SKM-1 (cell line): ENCODE measurements around the gene FTO.
A peak's percentile ranks its signal among the peaks of the same experiment; 100 is the strongest.
"Not testable (repeated sequence)": the region's sequence is repeated elsewhere in the genome, so short reads cannot be mapped to it uniquely, and the experiment has no call there.

ENCODE experiments used
- DNase-seq: peaks from one replicate; lab custom pipeline; 2025; ENCODE audit not compliant: unreplicated experiment; lab: John Stamatoyannopoulos, UW

The FTO gene

DNA sequence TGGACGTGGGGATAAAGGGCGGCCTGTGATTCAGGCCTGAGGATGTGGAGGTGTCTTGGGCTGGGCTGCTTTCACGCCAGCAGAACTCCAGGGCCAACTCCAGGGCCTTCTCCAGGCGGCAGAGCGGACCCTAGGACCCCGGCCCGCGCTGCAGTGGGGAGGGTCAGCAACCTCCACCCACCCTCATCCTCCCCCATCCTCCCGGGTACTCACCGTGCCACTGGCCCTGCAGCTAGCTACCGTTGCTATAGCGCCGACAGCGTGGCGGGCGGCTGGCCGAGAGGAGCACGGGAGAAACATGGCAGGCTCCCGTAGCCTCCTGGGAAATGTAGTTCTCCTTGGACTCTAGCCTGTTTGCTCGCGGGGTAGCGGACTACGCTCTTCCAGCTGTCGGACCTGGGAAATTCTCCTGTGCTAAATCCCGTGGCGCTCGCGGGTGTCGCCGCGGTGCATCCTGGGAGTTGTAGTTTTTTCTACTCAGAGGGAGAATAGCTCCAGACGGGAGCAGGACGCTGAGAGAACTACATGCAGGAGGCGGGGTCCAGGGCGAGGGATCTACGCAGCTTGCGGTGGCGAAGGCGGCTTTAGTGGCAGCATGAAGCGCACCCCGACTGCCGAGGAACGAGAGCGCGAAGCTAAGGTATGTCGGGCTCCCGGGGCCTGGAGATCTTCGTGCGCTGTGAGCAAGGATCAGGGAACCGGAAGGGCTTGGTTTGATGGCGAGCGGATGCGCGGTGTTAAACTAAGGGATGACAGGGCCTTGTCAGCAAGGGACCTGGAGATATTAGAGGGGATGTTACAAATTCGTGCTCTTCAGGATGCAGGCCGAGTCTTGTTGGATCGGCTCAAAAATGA is at the start of gene FTO, which contains the start of gene RPGRIP1L:
TSS of gene FTO (plus strand) at position 567 of the 855 bp plus-strand sequence.
TSS of gene RPGRIP1L (minus strand) at position 270 of the 855 bp plus-strand sequence. CDS start 3,136 bp downstream, outside the sequence.
- peak; percentile 98 for DNase-seq

DNA sequence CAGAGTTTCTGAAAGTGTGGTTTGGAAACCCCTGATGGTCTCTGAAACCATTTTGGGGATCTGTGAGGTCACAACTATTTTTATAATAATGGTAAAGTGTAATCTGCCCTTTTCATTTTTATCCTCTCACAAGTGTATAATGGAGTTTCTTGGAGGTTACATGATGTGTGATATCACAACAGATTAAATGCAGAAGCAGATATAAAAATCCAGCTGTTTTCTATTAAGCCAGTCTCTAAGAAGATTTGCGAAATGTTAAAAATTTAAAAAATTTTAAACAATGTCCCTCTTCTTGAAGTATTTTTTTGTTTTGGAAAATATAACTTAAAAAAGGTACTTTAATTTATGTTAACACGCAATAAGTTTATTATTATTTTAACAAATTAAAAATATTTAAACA is 49.0 kb upstream of the FTO start:
- DNase-seq, result no peak

DNA sequence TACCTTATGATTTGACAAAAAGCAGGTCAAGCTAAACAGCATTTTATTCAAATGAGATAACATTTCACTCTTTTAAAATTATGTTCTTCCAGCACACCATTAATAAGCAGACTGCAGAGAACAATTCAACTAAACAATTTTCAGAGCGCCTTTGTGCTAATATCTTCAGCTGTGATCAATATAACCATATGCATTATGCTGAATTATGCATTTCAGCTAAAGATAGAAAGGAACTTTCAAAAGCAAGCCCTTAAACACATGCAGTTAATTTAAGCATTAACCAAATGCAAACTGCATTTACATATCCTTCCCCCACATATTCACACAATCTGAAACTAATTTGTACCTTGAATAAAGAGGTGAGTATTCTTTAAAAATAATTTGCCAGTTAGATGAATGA is 41.9 kb upstream of the FTO start:
- no peak for DNase-seq

DNA sequence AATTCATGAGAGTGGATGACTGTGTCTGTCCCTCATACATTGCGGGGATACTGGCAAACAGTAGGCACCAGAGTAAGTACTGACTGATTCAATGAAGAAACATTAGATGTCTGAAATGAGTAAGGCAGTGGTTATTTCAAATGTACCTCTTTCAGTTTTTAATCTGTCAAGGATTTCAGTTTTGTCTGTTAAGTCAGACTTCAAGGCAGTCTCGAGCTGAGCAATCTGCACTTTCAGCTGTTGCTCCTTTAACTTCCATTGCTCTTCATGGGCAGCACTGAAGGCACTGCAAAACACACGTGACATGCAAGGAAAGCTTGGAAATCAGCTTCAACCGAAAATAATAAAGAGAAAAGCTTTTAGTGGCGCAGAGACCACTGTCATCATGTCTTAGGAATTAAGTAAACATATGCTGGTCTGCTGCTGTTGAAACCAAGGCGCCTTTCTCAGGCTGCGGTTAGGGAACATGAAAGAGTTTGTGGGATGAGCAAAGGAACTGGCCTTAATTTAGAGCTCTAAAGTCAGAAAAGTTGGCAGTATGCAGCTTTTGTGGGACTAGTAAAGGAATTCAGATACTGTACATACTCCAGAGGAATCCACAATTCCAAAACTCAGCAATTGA is 39.1 kb upstream of the FTO start:
- no peak for DNase-seq

GRCh38 chr16:53666786-53667415 is 37.1 kb upstream of the FTO start:
- no peak for DNase-seq

DNA sequence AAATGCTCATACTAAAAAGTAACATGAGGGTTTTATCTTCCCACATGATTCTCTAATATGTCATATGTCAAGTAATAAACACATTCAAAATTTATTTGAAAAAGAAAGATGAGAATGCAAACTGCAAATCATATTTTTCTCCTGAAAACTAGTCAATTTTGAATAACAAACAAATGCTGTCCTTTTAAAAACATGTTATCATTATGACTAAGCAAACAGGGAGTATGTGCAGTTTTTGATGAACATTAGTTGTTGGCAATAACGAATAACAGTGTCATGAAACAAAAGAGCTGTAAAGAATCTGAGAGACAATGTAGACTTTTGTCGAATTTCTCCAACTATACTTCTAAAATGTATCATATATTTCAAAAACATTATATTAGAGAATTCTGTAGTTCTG is 35.1 kb upstream of the FTO start:
- DNase-seq, result no peak

- no peak for DNase-seq
Measured at GRCh38 chr16:53672461-53672860, 31.5 kb upstream of the FTO start.

- DNase-seq, result no peak
Measured at GRCh38 chr16:53673189-53673588, 30.8 kb upstream of the FTO start.

GRCh38 chr16:53678155-53678554 is 25.8 kb upstream of the FTO start:
- no peak for DNase-seq

DNA sequence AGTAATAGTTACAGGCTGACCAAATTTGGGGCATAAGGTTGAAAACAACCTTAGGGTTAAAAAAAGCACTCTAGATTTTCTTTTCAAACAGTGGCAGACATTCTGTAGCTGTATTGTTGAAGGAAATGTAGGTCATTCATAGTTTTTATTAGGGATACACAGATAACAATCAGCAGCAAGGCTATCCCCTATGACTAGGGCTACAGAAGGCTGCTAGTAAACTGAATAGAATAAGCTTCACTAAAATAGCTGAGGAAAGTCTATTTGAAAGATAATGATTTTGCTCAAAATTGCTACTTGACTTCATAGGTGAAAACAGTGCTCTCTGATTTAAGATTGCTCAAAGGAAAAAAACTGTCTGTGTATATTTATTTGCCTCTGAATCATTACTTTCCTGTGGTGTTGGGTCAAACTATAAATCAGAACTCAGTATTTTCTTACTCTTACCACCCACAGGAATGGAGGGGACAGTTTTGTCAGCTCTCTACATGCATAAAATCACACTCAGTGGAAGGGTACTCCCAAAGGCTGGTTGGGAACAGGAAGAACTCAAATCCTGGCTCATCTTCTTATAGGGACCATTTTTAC is 25.1 kb upstream of the FTO start:
- DNase-seq, result no peak

DNA sequence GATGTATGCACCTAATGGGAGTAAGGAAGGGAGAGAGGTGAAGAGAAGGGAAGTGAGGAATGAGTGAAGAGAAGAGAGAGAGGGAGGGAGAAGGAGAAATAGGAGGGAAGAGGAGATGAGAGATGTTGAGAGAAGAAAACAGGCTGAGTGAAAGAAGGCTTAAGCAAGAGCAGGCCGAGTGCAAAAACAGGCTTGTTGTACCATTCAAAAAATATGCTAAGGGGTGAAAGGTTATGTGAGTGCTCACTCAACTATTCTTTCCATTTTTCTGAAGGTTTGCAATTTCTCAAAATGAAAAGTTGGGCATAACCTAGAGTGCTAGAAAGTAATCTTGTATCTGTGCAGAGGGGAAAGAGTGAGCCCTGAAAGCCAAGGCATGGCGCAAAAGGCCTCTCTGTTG is 23.2 kb upstream of the FTO start:
- DNase-seq, result no peak

GRCh38 chr16:53681354-53681753 is 22.6 kb upstream of the FTO start:
- DNase-seq, result no peak

DNA sequence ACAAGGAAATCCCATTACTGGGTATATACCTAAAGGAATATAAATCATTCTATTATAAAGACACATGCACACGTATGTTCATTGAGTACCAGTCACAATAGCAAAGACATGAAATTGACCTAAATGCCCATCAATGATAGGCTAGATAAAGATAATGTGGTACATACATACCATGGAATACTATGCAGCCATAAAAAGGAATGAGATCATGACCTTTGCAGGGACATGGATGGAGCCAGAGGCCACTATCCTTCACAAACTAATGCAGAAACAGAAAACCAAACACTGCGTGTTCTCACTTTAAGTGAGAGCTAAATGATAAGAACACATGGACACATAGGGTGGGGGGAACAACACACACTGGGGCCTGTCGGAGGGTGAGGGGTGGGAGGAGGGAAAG is 18.6 kb upstream of the FTO start:
- DNase-seq, result not testable (repeated sequence)

DNA sequence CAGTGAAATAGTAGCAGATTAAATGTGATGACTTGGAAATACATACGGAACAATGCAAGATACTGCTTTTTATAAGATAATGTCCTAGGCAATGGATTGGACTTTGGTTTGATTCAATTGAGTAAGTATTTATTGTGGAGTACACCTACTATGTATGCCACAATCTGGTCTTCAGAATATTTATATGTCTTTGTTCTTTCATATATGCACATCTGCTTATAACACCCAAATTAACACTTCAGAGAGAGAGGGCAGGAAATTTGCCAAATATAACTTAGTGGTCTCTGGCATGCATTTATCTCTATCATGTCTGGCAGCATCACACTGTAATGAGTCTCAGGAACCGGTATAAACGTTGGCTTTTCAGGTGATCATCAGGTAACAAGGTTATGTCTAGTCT is 17.2 kb upstream of the FTO start:
- no peak for DNase-seq

DNA sequence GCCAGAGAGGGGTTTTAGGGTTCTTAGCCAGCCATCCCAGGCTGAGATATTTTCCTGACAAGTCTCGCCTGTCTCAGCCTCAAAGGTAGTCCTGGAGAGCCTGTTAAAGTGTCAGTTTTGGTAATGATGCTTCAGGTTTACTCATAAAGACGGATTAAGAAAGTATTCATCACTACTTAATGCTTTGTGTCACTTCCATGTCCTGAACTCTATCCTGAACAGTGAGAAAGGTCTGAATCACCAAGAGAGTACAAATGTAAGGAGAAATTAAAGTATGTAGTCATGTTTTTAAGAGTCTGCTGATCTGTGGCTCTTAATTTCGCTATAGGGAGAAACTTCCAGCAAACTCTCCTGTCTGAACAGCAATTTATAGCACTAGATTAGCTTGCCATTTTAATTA is 14.3 kb upstream of the FTO start:
- no peak for DNase-seq

GRCh38 chr16:53690771-53691170 is 13.2 kb upstream of the FTO start:
- no peak for DNase-seq

DNA sequence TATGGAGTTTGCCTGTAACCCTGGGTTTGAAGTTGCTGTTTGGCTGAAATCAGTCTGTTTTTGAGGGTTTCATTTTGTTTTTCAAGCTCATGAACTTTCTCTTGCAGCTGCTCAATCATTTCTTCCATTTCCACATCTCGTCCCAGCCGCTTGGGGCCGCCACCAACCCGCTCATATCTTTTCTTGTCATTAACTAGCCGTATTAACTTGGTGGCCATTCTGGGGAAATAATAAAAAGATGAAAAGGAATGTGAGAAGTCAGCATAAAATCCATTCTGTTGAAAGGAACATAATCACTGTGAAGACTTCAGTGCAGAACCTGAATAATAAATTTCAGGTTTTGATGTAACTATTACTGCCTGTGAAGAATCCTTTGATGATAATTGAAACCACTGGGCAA is 11.8 kb upstream of the FTO start:
- no peak for DNase-seq

DNA sequence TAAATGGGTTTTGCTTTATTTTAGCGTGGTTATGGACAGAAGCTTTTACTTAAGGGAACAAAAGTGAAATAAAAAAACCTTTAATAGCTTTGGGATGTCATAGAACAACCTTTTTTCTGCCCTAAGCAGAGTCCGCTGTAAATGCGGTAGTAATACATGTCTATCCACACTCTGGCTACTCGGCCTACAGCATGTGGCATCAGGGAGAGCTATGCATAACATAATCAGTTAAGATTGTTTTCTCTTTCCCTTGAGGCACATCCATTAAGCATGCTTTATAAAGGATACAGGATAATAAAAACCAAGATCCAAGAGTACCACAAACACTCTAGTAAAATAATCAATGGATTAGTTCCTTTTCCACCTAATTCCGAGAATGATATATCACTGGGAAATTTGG is 10.6 kb upstream of the FTO start:
- DNase-seq, result no peak

- DNase-seq, result no peak
Measured at GRCh38 chr16:53695070-53695469, 8.9 kb upstream of the FTO start.

- DNase-seq, result not testable (repeated sequence)
Measured at GRCh38 chr16:53698271-53698670, 5.7 kb upstream of the FTO start.

DNA sequence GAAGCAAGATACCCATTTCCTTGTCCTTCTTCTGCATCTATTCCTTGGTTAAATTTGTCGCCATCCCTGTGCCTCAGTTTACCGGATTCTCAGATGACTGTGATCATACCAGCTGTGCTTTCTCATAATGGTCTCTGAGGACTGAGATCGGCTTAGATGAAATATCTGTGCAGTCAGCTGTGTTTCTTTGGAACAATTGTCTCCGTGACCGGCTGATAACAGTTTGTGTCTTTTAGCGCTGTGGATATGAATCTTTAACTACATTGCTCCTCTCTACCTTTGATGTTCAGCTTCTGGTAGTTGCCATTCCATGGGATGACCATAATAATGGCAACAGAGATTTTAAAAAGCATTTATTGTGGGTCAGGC is 473 bp downstream of the FTO start:
- no peak for DNase-seq

- no peak for DNase-seq
Measured at GRCh38 chr16:53707671-53708070, 3.7 kb downstream of the FTO start.
